Fibroblast of skin of left biceps (primary cell): Measurements from ENCODE around the gene FAM151A.

Experiments used
- DNase-seq, 2 experiments: peaks; one replicate each; pipeline ENCODE4 v3.0.0-alpha.2; 2013; ENCODE audit warnings: low read depth in 2 of 2

Gene FAM151A

DNA sequence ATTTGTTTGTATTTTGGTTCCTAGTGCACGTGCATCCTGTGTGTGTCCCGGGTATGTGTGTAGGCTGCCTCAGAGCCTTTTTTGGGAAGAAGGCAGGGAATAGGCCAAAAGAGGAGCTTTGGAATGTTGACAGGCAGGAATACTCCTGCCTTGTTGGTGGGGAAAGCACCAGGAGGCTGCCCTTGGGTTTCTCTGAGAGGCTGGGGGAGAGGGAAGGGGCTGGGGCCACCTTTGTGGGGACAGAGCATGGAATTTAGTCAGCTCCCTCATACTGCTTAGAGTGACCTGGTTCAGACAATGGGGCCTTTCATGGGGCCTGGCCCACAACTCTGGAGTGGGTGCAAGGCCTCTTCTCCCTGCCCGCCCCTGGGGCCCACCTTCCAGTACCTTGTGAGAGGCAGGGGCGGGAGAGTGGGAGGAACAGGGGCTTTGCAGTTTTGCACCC lies 44.0 kb downstream of the FAM151A start:
- DNase-seq: no peak

DNA sequence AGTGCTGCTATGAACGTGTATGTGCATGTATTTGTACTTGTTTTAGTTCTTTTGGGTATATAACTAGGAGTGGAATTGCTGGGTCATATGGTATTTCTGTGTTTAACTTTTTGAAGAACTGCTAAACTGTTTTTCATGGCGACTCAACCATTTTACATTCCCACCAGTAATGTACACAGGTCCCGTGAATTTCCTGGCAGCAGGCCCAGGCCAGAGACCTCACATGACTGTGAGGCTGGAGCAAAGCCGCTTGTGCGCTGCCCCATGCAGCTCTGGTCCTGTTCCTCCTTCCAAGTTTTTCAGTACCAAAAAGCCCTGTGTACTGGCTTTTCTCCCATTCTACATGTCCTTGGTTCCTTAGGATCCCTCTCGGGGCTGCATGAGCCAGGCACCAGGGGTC lies 45.7 kb downstream of the FAM151A start:
- no peak for DNase-seq

DNA sequence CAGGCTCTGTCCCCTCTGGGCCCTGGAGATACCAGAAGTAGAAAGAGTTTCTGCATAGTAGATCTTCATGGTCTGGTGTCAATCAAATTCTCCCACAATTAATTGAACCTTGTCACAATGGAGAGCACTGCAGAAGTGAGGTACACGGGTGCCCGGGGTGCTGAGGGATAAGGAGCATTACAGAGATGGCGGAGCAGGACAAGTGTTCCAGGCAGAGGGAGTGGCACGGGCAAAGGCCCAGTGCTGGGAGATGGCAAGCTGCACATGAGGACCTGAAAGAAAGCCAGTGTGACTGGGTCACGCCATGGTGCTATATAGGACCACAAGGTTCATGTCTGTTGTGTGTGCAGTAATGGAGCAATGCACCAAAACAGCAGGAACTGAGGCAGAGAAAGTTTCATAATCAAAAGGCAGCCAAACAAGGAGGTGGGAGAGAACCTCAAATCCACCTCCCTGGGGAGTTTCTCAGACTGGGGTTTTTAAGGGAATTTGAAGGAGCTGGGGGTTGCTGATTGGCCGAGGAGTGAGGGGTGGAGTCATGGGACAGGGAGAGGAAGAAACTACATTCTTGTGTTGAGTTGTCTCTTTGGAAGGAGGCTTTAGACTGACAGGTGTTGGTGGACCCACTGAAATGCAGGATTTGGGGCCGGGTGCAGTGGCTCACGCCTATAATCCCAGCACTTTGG lies 47.6 kb downstream of the FAM151A start:
- no peak for DNase-seq

DNA sequence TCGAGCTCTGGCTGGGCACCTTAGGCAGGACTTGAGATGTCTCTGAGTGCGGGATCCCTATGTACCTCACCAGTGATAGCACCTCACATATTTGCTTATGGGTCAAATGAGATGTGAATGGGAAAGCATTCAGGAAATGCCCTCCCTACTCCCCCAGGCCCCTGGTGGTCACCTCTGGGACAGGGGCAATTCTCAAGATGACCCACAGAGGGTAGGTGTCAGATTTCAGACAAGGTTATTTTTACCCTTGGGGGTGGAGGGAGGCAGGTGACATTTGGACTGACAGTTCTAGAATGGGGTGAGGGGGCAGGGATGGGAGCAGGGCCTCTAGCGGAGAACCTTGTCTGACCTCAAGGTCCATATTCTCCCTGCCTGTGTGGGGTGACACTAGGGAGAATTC lies 48.2 kb downstream of the FAM151A start:
- DNase-seq: no peak

DNA sequence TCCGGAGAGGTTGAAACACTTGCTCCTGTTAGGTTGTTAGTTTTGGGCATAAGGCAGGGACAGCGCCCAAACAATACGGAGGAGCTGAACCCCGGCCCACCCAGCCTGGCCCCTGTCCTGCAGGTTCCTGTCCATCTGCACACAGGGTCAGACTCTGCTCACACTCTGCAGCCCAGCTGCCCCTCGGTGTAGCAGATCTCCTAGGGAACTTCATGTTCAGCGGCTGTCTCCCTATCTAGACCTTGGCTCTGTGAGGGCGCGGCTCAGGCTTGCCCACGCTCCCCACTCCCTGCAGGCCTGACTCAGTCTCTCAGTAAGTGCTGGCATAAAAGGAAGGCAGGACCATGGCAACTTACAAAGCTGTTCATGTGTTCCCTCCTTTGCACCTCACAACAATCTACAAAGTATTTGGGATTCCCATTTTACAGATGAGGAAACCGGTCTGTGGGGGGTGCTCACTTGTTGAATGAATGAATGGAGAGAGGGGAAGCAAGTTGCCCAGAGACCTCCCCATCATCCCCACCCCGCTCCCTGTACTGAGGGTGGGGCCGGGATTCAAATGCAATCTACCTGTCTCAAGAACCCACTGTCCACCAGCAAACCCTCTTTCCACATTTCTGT lies 49.1 kb downstream of the FAM151A start:
- no peak for DNase-seq

DNA sequence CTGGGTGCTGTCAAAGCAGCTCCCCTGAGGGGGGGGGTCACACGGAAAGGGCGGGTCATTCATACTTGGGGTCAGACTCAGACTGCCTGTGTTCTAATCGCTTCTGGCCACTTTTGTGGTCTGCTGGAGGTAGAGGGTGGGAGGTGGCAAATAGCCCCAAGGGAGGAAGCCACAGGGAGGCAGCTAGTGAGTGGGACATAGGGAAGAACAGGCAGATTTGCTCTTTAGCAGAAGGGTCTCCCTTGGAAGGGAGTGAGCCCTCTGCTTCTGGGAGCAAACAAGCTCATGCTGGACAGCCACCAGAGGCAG lies 50.8 kb downstream of the FAM151A start:
- DNase-seq: no peak

DNA sequence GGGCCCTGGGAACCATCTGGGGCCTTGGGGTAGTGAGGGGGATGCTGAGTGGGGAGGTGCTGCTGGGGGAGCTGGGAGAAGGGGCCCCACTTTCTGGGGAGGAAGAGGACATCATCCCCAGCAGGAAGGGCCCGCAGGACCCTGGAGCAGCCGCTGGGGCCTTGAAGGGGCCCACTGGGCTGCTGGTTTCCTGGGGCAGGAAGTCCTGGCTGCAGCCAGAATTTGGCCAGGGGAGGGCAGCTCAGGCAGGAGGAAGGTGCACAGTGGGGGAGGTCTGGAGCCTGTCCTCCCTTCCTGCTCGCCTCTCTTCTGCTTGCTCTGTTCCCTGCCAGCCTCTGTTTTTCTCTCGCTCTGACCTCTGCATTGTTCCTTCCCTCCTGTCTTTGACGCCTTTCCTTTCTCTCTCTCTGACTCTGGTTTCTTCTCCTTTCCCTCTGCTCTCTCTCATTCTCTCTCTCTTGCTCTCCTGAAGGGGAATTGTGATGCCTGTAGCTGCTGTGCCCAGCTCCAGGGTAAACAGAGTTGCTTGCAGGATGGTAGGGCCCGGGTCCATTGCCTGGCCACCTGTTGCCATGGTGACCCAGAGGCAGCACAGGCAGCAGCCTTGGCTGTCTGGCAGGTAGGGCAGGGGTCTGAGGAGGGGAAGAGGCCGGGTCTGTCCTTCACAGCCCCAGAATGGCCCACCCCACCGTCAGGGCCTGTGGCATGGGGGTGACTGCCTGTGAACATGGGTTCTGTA lies 51.4 kb downstream of the FAM151A start:
- no peak for DNase-seq

DNA sequence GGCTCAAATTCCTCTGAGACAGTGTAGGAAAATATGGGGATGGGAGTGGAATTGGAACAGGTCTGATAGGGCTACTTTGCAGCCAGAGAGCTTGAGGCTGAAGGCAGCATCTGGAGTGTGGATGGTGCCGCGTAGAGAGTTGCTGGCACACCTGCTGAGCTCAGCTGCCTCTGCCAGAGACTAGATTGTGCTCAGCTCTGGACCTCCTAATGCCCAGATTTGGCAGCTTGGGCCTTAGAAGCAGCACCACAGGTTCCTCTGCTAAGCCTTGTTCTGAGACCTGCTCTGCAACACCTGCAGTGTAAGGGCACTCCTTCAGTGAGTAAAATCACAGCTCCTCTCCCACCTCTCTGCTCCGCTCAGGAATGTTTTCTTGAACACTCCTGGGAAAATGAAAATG lies 52.0 kb downstream of the FAM151A start:
- DNase-seq: no peak

DNA sequence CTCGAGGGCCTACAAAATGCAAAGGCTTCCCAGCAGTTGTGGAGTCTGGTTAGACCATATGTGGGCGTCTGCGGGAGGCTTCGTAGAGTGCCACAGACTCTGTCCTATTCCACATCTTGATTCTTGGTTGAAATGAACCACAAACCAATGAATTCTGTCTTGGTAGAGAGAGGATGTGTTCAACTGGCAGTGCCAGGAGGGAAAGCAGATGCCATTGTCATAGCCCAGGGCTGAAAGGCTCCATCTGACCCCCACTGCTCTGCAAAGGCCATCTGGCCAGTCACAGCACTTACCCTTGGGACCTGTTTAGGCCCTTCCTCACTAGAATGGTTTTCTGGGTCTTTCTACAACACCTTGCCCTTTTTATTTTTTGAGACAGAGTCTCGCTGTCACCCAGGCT lies 53.2 kb downstream of the FAM151A start:
- no peak for DNase-seq

DNA sequence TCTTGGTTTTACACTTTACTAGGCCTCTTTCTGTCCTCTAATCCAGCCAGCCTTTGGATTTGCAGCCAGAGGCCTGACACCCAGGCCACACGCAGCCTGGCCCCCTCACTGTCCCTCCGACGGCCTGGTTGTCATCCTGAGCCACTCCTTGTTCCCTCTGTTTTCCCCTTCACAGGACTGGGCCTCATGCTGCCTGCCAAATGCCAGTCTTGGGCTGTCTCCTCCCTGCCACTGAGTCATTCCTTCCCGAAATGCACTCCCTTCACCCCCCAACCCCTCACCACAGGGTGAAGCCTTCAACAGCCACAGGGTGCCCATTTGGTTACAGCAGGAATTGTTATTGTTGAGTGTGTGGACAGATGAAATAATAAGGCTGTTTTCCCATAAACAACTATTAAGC lies 54.0 kb downstream of the FAM151A start:
- no peak for DNase-seq

DNA sequence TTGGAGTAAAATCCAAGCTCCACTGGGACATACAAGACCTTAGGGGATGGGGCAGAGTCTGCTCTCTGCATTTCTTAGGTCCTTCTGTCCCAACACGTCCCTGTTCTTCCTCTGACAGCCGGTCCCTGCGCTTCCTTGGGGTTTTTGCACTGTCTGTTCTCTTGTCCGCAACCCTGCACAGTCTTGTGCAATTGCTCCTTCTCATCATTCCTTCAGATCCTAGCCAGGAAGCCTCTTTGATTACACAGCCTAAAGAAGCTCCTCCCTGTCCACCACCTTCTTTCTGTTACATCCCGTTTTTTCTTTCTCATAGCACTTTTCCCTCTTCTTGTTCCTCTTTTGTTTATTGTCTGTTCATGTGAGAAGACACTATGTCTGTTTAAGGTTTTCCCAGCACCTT lies 55.4 kb downstream of the FAM151A start:
- no peak for DNase-seq

DNA sequence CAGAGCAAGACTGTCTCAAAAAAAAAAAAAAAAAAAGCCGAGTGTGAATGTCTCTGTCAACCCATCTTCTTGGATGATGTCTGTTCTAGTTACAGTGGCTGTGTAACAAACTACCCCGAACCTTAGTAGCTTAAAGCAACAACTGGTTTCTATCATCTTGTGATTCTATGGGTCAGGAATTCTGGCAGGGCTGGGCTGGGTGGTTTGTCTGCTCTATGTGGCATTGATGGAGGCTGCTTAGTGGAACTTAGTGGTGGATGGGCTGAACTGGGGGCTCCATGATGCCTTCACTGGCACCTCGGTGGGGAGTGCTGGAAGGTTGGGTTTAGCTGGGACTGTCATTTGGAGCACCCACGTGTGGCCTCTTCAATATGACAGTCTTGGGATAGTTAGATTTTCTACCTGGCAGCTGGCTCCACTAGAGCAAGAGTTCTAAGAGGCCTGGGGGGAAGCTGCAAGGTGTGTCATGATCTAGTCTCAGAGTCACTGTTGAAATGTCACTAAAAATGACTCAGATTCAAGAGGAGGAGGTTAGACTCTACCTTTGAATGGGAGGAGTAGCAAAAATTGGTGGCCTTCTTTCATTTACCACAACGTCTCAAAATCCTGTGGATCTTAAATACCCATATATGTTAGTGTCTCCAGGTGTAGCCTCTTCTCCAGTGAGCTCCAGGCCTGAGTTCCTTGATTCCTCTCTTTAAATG lies 56.7 kb downstream of the FAM151A start:
- DNase-seq: no peak

DNA sequence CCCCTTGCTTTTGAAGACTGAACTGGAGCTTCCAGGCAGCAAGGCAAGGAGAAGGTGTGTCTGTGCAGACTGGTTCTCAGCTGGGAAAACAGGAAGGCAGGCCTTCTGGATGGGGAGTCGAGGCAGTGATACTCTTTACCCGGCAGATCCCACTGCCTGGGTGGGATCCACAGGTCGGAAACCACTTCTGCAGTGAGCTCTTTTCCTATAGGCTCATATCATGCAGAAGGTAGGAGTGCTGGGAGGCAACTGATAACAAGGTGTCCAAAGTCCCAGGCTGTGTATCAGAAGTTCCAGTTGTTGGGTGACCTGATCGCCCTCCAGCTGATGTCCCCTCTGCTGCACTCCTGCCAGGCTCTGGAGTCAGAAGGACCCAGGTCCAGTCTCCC lies 58.2 kb downstream of the FAM151A start:
- no peak for DNase-seq

DNA sequence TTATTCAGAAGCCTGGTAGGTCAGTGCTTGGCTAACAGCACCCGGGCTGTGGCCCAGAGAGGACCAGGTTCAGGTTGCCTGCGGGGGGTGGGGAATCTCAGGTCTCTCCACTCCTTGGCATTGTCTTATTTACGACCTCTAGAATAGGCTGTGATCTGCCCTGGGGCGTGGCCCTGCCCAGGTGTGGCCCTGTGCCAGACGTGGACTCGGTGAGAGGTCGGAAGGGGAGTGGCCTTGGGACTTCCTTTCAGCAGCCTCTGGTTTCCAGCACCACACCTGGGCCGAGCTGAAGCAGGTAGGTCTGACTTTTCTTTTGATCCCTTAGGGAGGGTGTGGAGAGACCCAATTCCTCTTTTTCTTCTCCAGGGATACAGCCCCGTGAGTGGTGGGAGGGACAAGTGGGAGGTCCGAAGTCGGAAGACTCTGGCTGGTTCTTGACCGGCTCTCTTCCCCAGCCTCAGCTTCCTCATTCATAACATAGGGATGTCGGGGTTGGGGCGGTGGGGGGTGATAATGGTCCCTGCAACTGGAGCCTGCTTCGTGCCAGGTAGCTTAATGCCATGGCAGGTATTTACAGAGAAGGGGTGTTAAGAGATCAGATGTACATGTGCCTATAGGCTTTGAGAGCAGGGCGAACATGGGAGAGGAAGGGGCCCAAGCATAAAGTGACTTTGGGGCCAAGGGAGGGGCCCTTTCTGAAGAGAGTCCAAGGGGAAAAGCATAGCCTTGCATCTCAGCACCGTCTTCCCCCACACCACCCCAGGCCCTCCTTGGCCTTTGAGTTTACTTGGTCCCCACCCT lies 58.8 kb downstream of the FAM151A start:
- no peak for DNase-seq

DNA sequence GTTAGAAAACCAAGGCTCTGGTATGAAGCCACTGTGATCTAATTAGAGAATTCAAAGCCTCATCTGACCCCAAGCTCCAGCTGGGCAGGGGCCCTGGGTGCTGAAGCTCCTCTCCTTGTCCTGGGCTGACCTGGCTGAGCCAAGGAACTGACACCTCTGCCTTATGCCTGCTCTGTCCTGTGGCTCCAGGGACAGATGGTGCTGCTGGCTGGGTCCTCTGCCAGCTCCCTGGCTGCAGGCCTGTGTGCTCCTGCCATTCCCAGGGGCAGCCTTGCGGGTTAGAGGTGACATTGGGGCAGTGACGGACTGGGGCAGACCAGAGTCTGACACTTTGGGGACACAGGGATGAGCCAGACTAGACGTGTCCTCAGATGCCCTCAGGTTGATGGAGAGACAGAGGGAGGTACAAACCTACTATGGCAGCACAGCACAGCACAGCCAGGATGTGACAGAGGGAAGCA lies 63.5 kb downstream of the FAM151A start:
- no peak for DNase-seq
